Adrenal gland (tissue), 5 donors: Measurements from ENCODE around the gene AMBP.

Experiments
- POLR2A ChIP-seq, 2 donors: fragments of 450-650 bp; IDR thresholded peaks; one replicate each; pipeline ENCODE4 v1.6.1; 2017; ENCODE audit warnings: antibody characterized with exemption in 2 of 2, mild to moderate bottlenecking in 2 of 2, moderate library complexity in 1 of 2
- TF ChIP-seq, protein P1 (sequence below), 6 experiments: fragments of 450-650 bp in 4 of 6; fragments of 200-600 bp in 2 of 6; sonication (generic) in 1 of 6; IDR thresholded peaks; 1 replicate in 5 of 6; 2 replicates in 1 of 6; pipeline versions ENCODE4 v1.5.1 to v1.8.0; 2016 to 2021; ENCODE audit warnings: antibody characterized with exemption in 6 of 6, mild to moderate bottlenecking in 2 of 6, moderate library complexity in 1 of 6
- donor health status: DM: no; HTN: no; CAD: no.

DNA sequence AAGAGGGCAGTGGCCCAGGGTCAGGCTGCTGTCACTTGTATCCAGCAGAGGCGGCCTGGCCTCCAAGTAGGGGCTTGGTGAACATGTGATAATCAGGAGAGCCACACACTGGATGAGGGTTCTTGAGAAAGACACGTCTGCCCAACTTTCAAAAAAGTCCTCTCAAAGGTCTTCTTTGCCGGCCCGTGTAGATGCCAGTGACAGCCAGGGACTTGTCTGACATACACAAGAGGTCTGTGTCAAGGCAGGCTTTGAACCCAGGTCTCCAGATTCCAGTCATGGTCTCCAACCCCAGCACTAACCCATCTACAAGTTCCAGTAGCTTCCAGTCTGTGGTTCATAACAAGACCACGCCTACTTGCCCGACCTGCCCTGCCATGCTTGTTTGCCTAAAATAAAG, 7.9 kb upstream of the AMBP start:
- TF ChIP-seq, protein P1, sequence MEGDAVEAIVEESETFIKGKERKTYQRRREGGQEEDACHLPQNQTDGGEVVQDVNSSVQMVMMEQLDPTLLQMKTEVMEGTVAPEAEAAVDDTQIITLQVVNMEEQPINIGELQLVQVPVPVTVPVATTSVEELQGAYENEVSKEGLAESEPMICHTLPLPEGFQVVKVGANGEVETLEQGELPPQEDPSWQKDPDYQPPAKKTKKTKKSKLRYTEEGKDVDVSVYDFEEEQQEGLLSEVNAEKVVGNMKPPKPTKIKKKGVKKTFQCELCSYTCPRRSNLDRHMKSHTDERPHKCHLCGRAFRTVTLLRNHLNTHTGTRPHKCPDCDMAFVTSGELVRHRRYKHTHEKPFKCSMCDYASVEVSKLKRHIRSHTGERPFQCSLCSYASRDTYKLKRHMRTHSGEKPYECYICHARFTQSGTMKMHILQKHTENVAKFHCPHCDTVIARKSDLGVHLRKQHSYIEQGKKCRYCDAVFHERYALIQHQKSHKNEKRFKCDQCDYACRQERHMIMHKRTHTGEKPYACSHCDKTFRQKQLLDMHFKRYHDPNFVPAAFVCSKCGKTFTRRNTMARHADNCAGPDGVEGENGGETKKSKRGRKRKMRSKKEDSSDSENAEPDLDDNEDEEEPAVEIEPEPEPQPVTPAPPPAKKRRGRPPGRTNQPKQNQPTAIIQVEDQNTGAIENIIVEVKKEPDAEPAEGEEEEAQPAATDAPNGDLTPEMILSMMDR (IDR thresholded peaks at IDR 0.05), result no peak
- no peak for TF ChIP-seq POLR2A (IDR thresholded peaks at IDR 0.05)
